ENCODE data around the gene OVCA2.
"Not testable (repeated sequence)": the region's sequence is repeated elsewhere in the genome, so short reads cannot be mapped to it uniquely, and the experiment has no call there.

OVCA2 gene

GRCh38 chr17:2041561-2042389, at the start of gene OVCA2:
OVCA2 (plus strand) TSS chr17:2042022; CDS start chr17:2042048, 26 bp downstream.
- DNase-seq = peak; percentile 98

DNA sequence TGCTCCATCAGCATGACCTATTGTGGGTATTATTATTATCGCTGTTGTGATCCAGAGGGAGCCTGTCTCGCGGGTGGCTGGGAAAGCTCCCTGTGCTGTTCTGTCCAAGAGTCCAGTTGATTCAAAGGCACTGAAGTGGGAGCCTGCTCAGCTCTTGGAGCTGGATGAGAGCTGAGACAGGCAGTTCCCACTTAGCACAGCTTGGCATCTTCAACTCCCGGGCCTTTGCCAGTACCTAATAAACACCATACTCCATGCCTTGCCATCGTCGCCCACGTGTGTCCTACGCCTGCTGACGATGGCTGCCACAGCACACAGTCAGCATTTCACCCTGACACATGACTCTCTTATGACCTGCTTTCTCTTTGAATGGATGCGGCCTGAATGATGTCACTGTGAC, 49.3 kb upstream of the OVCA2 start:
- no peak for DNase-seq

- DNase-seq = no peak
Observed at GRCh38 chr17:1994707-1995106, 47.1 kb upstream of the OVCA2 start.

- no peak for DNase-seq
Observed at GRCh38 chr17:1995321-1995892, 46.4 kb upstream of the OVCA2 start.

DNA sequence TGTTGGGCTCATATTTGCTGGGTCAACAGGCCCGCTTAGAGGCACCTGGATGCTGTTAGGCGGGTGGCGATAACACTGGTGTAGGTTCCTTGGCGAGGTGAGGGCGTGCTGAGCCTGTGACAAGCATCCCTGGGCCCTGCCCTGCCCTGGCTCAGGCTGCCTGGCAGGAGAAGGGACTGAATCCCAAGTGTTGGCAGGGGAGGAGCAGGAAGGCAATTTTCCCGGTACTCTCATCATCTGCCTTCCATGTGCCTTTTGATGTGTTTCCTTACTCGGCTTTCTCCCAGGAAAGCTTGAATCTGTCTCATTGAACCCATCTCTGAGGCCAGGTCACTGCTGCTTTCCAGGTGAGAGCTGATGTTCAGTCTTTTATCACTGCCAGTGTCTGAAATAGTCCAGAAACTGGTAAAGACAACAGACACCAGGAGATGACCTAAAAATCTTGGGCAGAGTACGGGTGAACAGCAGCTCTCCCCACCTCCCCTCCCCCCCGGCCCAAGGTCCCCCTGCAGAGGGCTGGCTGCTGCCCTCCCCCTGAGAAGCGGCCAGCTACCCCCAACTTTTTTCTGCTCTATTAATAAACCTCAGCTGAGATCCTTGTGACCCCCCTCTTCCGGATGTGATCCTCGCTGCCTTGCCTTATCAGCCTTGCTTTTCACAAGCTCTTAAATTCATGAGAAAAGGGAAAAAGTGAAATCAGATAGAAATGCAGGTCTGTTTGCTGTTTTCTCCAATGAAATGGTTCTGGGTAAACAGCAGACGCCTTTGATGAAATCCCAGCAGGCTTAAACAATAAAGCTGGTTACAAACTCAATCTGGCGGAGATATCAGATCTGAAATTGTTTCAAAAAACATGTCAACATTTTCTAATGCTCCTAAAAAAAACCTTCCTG, 45.7 kb upstream of the OVCA2 start:
- no peak for DNase-seq

GRCh38 chr17:1996800-1997288, 45.0 kb upstream of the OVCA2 start:
- DNase-seq = no peak

DNA sequence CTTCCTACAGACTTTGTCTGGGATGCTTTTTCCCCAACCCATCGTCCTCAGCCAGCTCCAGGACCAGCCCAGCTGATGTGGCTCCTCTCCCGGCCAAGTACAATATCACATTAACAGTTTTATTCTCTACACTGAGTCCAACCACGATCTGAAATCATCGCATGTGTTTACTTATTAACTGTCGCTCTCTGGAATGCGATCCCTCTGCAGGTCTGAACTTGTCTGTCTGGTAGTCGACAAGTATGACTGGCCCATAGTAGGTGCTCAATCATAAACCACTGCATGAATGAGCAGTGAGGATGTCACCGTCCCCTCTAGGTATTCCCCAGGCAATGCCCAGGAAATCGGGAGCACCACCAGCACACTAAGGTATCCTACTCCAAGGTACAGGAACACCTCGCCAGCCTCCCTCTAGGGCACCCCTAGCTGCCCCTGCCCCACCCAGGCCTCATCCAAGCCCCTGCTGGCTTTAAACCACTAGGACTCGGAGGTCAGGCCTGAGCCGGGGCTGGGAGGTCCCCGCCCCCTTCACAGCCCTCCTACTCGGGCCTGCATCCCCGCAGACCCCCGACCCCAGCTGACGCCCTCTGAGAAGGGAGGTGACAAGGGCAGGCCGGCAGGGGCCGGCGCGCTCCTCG, 44.4 kb upstream of the OVCA2 start:
- DNase-seq = no peak

DNA sequence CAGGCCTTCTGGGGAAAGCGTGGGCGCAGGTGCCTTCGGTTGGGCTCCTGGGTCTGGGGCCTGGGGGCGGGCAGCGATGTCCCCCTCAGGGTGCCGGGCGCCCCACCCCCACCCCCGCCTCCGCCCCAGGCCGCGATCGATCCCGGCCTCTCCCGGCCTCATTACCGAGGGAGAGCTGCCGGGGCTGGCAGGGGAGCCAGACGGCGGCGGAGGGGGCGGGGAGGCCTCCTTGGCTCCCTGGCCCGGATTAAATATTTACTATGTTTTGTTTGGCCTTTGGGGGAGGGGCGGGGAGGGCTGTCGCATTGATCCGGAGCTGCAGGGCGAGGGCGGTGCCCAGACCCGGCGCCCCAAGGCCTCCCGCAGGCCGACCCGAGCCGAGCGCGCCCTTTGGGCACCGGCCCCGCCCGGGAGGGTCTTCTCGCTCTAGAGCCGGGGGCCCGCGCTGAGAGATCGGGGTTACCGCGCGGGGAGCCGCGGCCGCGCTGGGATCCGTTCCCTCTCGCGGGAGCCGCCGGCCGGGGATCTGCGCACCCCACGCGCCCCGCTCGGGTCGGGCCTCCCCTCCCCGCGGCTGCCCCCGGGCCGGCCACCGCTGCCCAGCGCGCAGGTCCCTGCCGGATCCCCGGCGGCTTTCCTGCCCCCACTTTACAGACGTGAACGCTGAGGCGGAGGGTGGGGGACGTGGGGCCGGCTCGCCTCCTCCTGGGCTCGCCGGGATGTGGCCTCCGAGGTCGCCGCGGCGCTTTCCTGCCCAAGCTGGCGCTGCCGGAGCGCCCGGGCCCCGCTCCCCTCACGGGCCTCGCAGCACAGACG, 43.7 kb upstream of the OVCA2 start:
- peak; percentile 12 for DNase-seq

DNA sequence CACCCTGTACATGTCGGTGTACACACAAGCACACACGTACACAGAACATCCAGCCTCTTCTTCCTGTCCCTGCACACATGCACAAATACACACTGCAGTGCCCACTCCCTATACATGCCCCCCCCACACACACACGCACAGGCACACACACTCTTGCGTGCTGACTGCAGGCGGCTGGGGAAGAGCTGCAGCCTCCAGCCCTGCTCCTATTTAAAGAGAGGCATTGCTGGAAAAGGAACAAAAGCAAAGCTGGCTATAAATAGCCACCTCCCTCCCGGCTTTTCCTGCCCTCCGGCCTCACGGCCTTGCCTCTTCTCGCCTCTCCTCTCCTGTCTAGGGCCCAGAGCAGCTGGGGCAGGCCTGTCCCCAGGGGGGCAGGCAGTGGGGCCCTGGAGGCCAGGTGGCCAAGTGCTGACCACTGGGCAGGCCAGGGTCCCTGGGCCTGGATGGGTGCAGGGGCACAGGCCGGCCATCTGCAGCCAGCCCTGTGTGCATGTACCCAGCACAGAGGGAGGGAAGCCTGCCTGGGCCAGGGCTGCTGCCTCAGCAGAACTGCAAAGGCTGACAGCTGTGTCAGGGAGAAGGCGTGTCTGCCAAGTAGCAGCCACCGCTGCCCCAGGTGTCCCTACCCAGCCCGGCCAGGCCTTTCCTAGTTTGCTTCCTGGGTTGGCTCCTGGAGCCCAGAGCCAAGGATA, 42.1 kb upstream of the OVCA2 start:
- DNase-seq = no peak

- DNase-seq = no peak
Observed at GRCh38 chr17:2002767-2003329, 39.0 kb upstream of the OVCA2 start.

- DNase-seq = no peak
Observed at GRCh38 chr17:2003525-2003924, 38.3 kb upstream of the OVCA2 start.

DNA sequence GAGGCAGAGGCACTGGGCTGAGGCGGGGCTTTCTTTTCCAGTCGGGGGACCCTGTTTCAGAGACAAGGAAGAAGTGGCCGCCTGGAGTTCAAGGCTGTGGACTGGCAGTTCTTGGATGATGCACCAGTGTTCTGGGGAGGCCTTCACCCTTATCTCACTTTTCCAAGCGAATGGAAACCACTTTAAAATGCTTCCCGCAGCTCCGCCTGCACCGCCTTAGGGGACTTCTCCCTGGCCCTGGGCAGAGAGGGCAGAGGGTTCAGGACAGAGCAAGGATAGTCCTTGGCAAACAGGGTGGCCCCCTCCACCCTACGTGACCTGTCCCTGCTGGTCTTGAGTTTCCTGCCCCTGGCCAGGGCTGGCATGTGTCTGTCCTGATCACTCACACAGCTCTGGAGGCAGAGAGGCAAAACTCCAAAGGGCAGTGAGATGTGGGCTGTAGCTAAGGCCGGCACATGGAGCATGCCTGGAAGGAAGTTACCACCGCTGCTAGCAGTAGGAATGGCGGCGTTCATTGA, 37.3 kb upstream of the OVCA2 start:
- DNase-seq = no peak

- no peak for DNase-seq
Observed at GRCh38 chr17:2008332-2009126, 33.3 kb upstream of the OVCA2 start.

DNA sequence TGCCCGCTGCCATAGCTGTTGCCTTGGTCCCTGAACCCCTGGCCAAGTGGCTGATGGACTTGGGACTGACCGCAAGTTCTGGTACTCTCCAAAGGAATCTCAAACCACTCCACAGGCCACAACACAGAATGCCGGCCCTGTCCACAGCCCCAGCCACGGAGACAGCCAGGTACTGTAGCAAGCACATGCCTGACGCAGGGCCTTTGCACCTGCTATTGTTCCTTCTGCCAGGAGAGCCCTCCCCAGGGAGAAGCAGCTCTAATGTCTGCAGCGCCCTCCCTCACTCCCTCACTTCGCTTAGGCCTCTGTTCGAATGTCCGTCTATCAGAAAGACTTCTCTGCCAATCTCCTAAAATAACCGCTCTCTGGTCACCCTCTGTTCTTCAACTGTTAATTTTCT, 32.1 kb upstream of the OVCA2 start:
- DNase-seq = no peak

- no peak for DNase-seq
Observed at GRCh38 chr17:2011411-2012371, 30.1 kb upstream of the OVCA2 start.

GRCh38 chr17:2012499-2012898, 29.3 kb upstream of the OVCA2 start:
- no peak for DNase-seq

GRCh38 chr17:2013220-2013993, 28.4 kb upstream of the OVCA2 start:
- not testable (repeated sequence) for DNase-seq

- no peak for DNase-seq
Observed at GRCh38 chr17:2013994-2014317, 27.9 kb upstream of the OVCA2 start.

Measured in stimulated activated CD4-positive, alpha-beta T cell treated with anti-CD3 and anti-CD28 coated beads, Interleukin-15, amount 100 ng/mL, for 24 hours (primary cell).